Activated T-helper 17 cell treated with anti-CD3 and anti-CD28 coated beads, Interleukin-2, amount 50 U/mL, for 72 hours (primary cell): ENCODE measurements around the gene TWF2. TPM values are rescaled to one million over a fixed set of nuclear protein-coding genes. Genes with fewer than 3 reads are reported as not detected.
"Not testable (repeated sequence)": the region's sequence is repeated elsewhere in the genome, so short reads cannot be mapped to it uniquely, and the experiment has no call there.

Source experiments
- ATAC-seq: fragments of 150-1000 bp; cut with Tn5 transposase; replicated peaks from 2 replicates; pipeline ENCODE4 v1.10.0; 2021; ENCODE audit warnings: mild to moderate bottlenecking, moderate library complexity
- H3K27ac Mint-ChIP-seq: one replicate; pipeline ENCODE4 v1.8.0; 2022; ENCODE audit warnings: mixed read lengths
- H3K27me3 Mint-ChIP-seq: one replicate; pipeline ENCODE4 v1.8.0; 2022; ENCODE audit warnings: mixed read lengths
- H3K36me3 Mint-ChIP-seq: one replicate; pipeline ENCODE4 v1.8.0; 2022; ENCODE audit warnings: low read depth, mild to moderate bottlenecking, mixed read lengths
- H3K4me1 Mint-ChIP-seq: one replicate; pipeline ENCODE4 v1.8.0; 2022; ENCODE audit warnings: mixed read lengths
- H3K4me3 Mint-ChIP-seq: one replicate; pipeline ENCODE4 v1.8.0; 2022; ENCODE audit warnings: mild to moderate bottlenecking, mixed read lengths
- H3K9me3 Mint-ChIP-seq: one replicate; pipeline ENCODE4 v1.8.0; 2022; ENCODE audit warnings: mixed read lengths
- total RNA-seq, 2 donors: library from RNA; stranded (reverse); gene quantifications; one replicate each; pipeline ENCODE4 v1.2.3, GENCODE V29; 2022

Gene TWF2
- total RNA-seq, result 100 to 1,000 TPM in 1 of 2 donors, 10 to 100 TPM in 1; 89.9 to 159 TPM

DNA sequence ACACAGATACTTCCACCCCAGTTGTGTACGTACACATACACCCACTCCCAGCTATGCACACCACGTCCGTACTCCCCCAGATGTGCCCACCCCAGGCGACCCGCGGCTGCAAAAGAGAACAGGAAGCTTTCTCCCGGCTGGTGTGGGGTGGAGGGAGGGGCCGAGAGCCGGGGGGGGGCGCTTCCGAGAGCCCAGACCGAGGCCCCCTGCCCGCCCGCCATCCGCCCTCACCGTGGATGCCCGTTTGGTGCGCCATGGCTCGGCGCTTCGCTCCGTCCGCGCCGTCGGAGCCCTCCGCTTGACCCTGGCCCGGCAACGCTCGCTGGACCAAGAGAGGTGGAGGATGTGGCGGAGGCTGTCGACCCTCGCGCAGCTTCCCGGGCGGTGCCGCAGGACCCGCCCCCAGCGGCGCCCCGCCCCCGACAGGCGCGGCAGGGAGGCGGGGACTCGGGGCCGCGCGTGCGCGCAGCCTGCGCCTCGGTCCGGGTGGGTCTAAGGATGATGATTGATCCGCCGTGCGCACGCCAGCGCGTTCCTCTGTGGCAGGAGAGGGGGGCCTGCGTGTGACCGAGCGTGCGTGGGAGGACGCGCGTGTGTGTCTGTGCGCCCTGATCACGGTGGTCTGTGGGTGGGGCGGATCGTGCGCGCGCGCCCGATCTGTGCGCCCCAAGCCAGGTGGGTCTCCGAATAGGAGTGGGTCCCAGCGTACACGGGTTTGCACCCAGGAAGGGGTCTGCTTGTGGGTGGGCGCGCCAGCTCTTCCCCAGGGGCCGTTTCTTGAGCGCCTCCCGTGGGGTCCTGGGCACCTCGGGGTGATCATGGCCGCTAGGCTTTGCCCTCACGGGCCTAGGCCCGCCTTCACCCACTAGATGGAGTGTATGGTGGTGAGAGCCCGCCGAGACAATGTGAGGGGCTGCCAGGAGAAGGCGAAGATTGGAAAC, at the start of gene TWF2:
Gene TWF2, minus strand, starts transcription at position 398 of the 941 bp plus-strand sequence. Its CDS starts 142 bp downstream, at position 256.
- H3K27me3 Mint-ChIP-seq, result no peaks in the 10 kb centered on the region
- peaks cover 65% of the 10 kb centered on the region for H3K36me3 Mint-ChIP-seq
- H3K9me3 Mint-ChIP-seq, result no peaks in the 10 kb centered on the region
- ATAC-seq, result peak; percentile 73
- H3K27ac Mint-ChIP-seq, result peak within 1 kb of the TSS; percentile 90
- H3K4me1 Mint-ChIP-seq, result peaks cover 31% of the 10 kb centered on the region
- peak within 1 kb of the TSS; percentile 96 for H3K4me3 Mint-ChIP-seq

DNA sequence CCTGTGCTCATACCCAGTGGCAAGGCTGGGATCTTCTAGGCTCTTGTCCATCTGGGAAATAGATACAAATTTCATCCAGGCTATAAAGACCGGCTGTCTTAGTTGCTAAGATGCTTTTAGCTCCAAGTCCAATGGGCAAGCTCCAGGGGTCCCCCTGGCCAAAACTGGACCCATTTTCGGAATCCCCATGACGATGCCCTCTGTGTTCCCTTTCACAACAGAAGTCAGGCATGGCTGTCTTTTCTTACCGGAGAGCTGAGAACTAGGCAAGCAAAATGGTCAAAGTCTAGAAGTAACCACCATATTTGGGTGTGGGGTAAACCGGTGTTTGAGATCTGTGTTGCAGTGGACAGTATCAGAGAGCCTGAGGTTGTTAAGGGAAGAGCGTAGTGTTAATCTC, 49.7 kb upstream of the TWF2 start:
- H3K27me3 Mint-ChIP-seq, result no peaks in the 10 kb centered on the region
- peaks cover 16% of the 10 kb centered on the region for H3K4me1 Mint-ChIP-seq
- peak overlapping the region; percentile 98 for H3K27ac Mint-ChIP-seq
- no peak for ATAC-seq
- H3K4me3 Mint-ChIP-seq, result peak overlapping the region; percentile 83
- no peaks in the 10 kb centered on the region for H3K9me3 Mint-ChIP-seq
- H3K36me3 Mint-ChIP-seq, result peaks cover 39% of the 10 kb centered on the region

DNA sequence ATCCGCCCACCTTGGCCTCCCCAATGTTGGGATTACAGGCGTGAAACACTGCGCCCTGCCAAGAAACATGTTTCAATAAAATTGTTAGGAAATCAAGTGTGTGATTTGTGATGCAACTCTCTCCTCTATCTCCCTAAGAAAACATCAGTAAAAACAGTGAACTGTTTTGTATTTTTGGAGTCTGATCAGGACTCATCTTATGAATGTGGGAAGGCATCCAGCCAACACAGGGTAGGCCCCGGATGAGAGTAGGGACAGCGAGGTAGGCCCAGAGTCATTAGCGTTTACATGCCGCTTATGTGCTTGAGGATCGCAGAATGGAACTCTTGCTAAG, 47.8 kb upstream of the TWF2 start:
- Mint-ChIP-seq H3K36me3 (peaks cover 36% of the 10 kb centered on the region), H3K4me1 (peaks cover 22% of the 10 kb centered on the region), H3K4me3 (peak overlapping the region; percentile 83), H3K27me3 (no peaks in the 10 kb centered on the region), H3K9me3 (no peaks in the 10 kb centered on the region), H3K27ac (peak overlapping the region; percentile 98)
- ATAC-seq, result no peak

GRCh38 chr3:52284051-52284450, 45.1 kb upstream of the TWF2 start:
- Mint-ChIP-seq H3K4me1 (peaks cover 15% of the 10 kb centered on the region), H3K36me3 (peaks cover 56% of the 10 kb centered on the region)
- not testable (repeated sequence) for H3K4me3 Mint-ChIP-seq, H3K27ac Mint-ChIP-seq, H3K9me3 Mint-ChIP-seq, H3K27me3 Mint-ChIP-seq, ATAC-seq

GRCh38 chr3:52283306-52283705, 44.3 kb upstream of the TWF2 start:
- no peak for ATAC-seq
- no peak overlapping the region for H3K4me3 Mint-ChIP-seq
- H3K9me3 Mint-ChIP-seq, result no peaks in the 10 kb centered on the region
- H3K4me1 Mint-ChIP-seq, result peaks cover 15% of the 10 kb centered on the region
- H3K27me3 Mint-ChIP-seq, result no peaks in the 10 kb centered on the region
- no peak overlapping the region for H3K27ac Mint-ChIP-seq
- peaks cover 64% of the 10 kb centered on the region for H3K36me3 Mint-ChIP-seq

GRCh38 chr3:52281981-52282801, 43.2 kb upstream of the TWF2 start:
- no peaks in the 10 kb centered on the region for H3K9me3 Mint-ChIP-seq
- peak overlapping the region; percentile 95 for H3K4me3 Mint-ChIP-seq
- peaks cover 67% of the 10 kb centered on the region for H3K36me3 Mint-ChIP-seq
- H3K4me1 Mint-ChIP-seq, result peaks cover 15% of the 10 kb centered on the region
- H3K27me3 Mint-ChIP-seq, result no peaks in the 10 kb centered on the region
- ATAC-seq, result no peak
- H3K27ac Mint-ChIP-seq, result peak overlapping the region; percentile 17

DNA sequence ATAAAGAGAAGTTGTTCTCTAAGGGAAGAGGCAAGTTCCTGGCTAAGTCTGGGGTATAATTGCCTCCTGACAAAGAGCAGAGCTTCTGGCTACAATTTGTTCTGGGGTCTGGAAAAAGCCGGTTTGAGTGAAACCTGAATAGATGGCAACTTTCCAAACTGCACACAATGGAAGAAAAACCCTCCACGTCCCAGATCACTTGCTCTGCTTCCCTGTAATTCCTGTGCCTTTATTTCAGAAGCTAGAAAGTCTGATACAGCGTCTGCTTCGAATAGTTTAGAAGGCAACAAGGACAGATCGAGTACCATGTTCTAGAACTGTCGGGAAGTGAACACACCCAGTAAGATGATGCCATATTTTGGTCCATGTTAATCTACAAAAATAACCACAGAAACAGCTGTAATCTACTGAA, 41.1 kb upstream of the TWF2 start:
- Mint-ChIP-seq H3K4me3 (peak overlapping the region; percentile 95), H3K4me1 (peaks cover 16% of the 10 kb centered on the region), H3K36me3 (peaks cover 83% of the 10 kb centered on the region), H3K27ac (peak overlapping the region; percentile 95), H3K9me3 (no peaks in the 10 kb centered on the region), H3K27me3 (no peaks in the 10 kb centered on the region)
- ATAC-seq, result no peak

GRCh38 chr3:52279596-52279995, 40.6 kb upstream of the TWF2 start:
- peak overlapping the region; percentile 95 for H3K27ac Mint-ChIP-seq
- no peaks in the 10 kb centered on the region for H3K9me3 Mint-ChIP-seq
- H3K4me3 Mint-ChIP-seq, result peak overlapping the region; percentile 95
- H3K27me3 Mint-ChIP-seq, result no peaks in the 10 kb centered on the region
- peaks cover 17% of the 10 kb centered on the region for H3K4me1 Mint-ChIP-seq
- ATAC-seq, result no peak
- H3K36me3 Mint-ChIP-seq, result peaks cover 87% of the 10 kb centered on the region

DNA sequence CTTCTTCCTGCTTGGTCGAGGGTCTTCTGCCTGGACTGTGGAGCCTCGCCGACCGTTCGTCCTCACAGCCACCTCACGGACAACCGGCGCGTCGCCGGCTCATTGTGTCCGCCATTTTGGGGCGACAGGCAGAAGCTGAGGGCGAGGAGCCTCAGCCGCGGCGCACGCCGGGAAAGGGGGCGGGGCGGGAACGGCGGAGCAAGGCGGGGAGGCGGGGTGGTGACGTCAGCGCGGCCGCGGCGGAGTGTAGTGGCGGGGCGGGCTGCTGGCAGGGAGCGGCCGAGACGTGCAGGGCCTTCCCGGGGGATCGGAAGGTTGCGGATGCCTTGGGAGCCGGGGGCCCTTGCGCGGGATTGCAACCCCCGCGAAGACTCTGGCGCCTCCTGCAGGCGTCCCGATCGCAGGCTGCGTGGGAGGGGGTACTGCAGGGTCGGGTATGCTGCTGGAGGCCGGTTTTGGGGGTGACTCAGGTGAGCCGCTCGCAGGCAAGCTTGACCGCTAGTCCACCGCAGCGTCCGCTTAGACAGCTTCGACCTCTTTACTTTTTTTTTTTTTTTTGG, 39.6 kb upstream of the TWF2 start, which contains the start of gene WDR82:
Gene WDR82, minus strand, starts transcription at position 140 of the 560 bp plus-strand sequence. CDS start 288 bp downstream, outside the sequence.
- H3K4me3 Mint-ChIP-seq, result peak within 1 kb of the TSS; percentile 95
- peak; percentile 77 for ATAC-seq
- no peaks in the 10 kb centered on the region for H3K27me3 Mint-ChIP-seq
- H3K27ac Mint-ChIP-seq, result peak within 1 kb of the TSS; percentile 95
- no peaks in the 10 kb centered on the region for H3K9me3 Mint-ChIP-seq
- peaks cover 89% of the 10 kb centered on the region for H3K36me3 Mint-ChIP-seq
- H3K4me1 Mint-ChIP-seq, result peaks cover 25% of the 10 kb centered on the region

DNA sequence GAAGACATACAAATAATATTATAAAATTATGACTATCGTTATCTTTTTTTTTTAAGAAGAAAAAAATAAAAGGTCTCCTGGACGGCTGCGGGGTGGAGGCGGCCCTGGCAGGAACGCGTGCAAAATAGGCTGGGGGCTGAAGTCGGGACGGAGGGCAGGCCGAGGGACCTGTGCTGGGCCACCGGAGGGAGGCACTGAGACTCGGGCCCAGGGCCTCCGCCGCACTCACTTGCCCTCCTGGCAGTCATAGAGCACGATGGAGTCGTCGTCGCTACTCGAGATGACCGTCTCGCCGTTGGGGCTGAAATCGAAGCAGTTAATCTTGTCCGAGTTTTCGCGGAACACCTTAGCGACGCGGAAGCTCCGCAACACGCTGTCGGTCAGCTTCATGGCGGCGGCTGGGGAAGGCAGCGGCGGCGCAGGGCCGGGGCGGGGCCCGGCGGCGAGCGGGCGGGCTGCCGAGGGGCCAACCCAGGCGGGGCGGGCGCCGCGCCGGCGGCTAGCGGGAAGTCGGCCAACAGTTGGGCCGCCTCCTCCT, 39.1 kb upstream of the TWF2 start:
- Mint-ChIP-seq H3K4me3 (peak overlapping the region; percentile 95), H3K36me3 (peaks cover 94% of the 10 kb centered on the region), H3K27ac (peak overlapping the region; percentile 95), H3K9me3 (no peaks in the 10 kb centered on the region), H3K4me1 (peaks cover 29% of the 10 kb centered on the region), H3K27me3 (no peaks in the 10 kb centered on the region)
- peak; percentile 55 for ATAC-seq

- peak; percentile 51 for ATAC-seq
- Mint-ChIP-seq H3K9me3 (no peaks in the 10 kb centered on the region), H3K36me3 (peaks cover 98% of the 10 kb centered on the region), H3K27me3 (no peaks in the 10 kb centered on the region), H3K27ac (peak overlapping the region; percentile 95), H3K4me3 (peak overlapping the region; percentile 95), H3K4me1 (peaks cover 34% of the 10 kb centered on the region)
Measured at GRCh38 chr3:52277071-52277964, 38.4 kb upstream of the TWF2 start.

DNA sequence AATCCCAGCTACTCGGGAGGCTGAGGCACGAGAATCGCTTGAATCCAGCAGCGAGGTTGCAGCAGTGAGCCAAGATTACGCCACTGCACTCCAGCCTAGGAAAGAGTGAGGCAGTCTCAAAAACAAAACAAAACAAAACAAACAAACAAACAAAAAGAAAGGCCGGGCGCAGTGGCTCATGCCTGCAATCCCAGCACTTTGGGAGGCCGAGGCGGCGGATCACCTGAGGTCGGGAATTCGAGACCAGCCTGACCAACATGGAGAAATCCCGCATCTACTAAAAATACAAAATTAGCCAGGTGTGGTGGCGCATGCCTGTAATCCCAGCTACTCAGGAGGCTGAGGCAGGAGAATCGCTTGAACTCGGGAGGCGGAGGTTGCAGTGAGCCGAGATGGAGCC, 35.8 kb upstream of the TWF2 start:
- Mint-ChIP-seq H3K4me1 (peaks cover 38% of the 10 kb centered on the region), H3K36me3 (peaks cover 98% of the 10 kb centered on the region), H3K27ac (peak overlapping the region; percentile 95), H3K4me3 (peak overlapping the region; percentile 95)
- not testable (repeated sequence) for ATAC-seq, H3K9me3 Mint-ChIP-seq, H3K27me3 Mint-ChIP-seq

- Mint-ChIP-seq H3K36me3 (peaks cover 100% of the 10 kb centered on the region), H3K4me1 (peaks cover 45% of the 10 kb centered on the region), H3K9me3 (no peaks in the 10 kb centered on the region), H3K4me3 (peak overlapping the region; percentile 95), H3K27ac (peak overlapping the region; percentile 95), H3K27me3 (no peaks in the 10 kb centered on the region)
- ATAC-seq, result no peak
Measured at GRCh38 chr3:52272831-52273230, 33.9 kb upstream of the TWF2 start.
